GM19023 (cell line): ENCODE data around the gene CST6.

Source experiments
- ATAC-seq: cut with Tn5 transposase; IDR thresholded peaks from one replicate; pipeline ENCODE4 v1.9.1; 2021; ENCODE audit warnings: mild to moderate bottlenecking, moderate library complexity; ENCODE audit not compliant: unreplicated experiment

CST6 gene

GRCh38 chr11:66011785-66012303 lies at the start of gene CST6:
CST6 (plus strand) TSS chr11:66012008; CDS start chr11:66012045, 37 bp downstream.
- no peak for ATAC-seq

- ATAC-seq: no peak
These were observed 49.7 kb upstream of the CST6 start for GRCh38 chr11:65962141-65962564.

GRCh38 chr11:65964906-65965305 lies 46.9 kb upstream of the CST6 start:
- no peak for ATAC-seq

- no peak for ATAC-seq
These were observed 45.6 kb upstream of the CST6 start for GRCh38 chr11:65965986-65966762.

GRCh38 chr11:65967329-65967934 lies 44.4 kb upstream of the CST6 start:
- ATAC-seq: no peak

- ATAC-seq: no peak
These were observed 43.0 kb upstream of the CST6 start for GRCh38 chr11:65968600-65969482.

- ATAC-seq: no peak
These were observed 39.7 kb upstream of the CST6 start for GRCh38 chr11:65972116-65972515.

- ATAC-seq: no peak
These were observed 38.2 kb upstream of the CST6 start for GRCh38 chr11:65973439-65974110.

GRCh38 chr11:65975771-65976170 lies 36.0 kb upstream of the CST6 start:
- ATAC-seq: no peak

GRCh38 chr11:65976216-65977176 lies 35.3 kb upstream of the CST6 start:
- no peak for ATAC-seq

GRCh38 chr11:65977621-65978390 lies 34.0 kb upstream of the CST6 start:
- no peak for ATAC-seq

- no peak for ATAC-seq
These were observed 33.2 kb upstream of the CST6 start for GRCh38 chr11:65978391-65979238.

GRCh38 chr11:65979261-65979759 lies 32.5 kb upstream of the CST6 start:
- ATAC-seq: no peak

- ATAC-seq: no peak
These were observed 30.6 kb upstream of the CST6 start for GRCh38 chr11:65981101-65981740.

- no peak for ATAC-seq
These were observed 29.6 kb upstream of the CST6 start for GRCh38 chr11:65981972-65982823.

GRCh38 chr11:65982824-65983588 lies 28.8 kb upstream of the CST6 start:
- ATAC-seq: no peak
